HG03520 (cell line): Measurements from ENCODE around the gene DNMT1.
"Not testable (repeated sequence)": the region's sequence is repeated elsewhere in the genome, so short reads cannot be mapped to it uniquely, and the experiment has no call there.

Experiments
- ATAC-seq: cut with Tn5 transposase; IDR thresholded peaks from one replicate; pipeline ENCODE4 v1.9.1; 2021; ENCODE audit warnings: mild to moderate bottlenecking, moderate library complexity; ENCODE audit not compliant: unreplicated experiment

DNMT1 gene

DNA sequence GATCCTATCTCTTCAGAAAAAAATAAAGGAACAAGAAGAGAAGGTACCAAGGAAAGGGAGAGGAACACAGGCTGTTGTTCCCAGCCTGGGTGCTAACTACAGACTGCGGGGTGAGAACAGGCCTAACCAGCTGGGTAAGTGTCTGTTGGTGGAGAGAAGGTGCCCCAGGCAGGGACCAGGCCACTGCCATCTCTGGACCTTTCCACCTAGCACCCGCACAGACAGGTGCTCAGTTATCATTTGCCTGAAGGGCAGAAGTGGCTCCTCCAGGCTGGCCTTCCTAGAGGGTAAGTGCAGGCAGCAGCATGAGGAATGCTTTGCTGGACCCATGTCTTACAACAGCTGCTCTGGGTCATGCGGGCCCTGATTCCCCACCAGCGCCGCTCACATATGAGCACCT is 10.1 kb downstream of the DNMT1 start:
- ATAC-seq = no peak

DNA sequence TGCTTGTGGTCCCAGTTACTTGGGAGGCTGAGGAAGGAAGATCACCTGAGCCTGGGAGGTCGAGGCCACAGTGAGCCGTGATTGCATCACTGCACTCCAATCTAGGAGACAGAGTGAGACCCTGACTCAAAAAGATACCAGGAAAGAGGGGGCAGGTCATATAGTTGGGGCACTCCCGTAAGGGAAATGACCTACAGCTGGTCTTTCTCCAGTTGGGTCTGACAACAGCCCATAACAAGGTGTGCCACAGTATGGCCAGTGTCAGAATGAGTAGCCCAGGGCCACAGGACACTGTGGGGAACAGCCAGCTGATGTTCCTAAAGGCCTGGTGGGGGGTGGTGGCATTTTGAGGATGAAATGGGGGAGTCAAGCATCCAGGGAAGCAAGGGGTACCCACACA is 10.8 kb downstream of the DNMT1 start:
- no peak for ATAC-seq

DNA sequence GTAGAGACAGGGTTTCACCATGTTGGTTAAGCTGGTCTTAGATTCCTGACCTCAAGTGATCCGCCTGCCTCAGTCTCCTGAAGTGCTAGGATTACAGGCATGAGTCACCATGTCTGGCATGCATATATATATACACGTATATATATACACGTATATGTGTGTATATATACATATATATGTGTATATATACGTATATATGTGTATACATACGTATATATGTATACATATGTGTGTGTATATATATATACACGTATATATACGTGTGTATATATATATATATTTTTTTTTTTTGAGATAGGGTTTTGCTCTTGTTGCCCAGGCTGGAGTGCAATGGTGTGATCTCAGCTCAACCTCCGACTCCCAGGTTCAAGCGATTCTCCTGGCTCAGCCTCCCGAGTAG is 11.9 kb downstream of the DNMT1 start:
- no peak for ATAC-seq

DNA sequence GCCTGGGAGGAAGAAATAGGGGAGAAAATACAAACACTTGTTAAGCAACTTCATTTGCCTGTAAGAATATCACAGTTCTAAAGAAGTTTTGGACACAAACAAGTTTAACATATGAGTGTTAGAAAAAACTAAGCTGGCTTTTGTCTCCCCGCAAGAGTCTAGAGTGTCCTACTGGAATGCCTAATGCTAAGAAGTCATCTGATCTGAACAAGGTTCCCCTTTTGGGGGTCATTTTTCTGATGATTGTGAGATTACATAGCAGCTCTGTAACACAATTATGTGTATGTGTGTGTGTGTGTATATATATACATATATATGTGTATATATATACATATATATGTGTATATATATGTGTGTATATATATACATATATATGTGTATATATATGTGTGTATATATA is 12.7 kb downstream of the DNMT1 start:
- no peak for ATAC-seq

DNA sequence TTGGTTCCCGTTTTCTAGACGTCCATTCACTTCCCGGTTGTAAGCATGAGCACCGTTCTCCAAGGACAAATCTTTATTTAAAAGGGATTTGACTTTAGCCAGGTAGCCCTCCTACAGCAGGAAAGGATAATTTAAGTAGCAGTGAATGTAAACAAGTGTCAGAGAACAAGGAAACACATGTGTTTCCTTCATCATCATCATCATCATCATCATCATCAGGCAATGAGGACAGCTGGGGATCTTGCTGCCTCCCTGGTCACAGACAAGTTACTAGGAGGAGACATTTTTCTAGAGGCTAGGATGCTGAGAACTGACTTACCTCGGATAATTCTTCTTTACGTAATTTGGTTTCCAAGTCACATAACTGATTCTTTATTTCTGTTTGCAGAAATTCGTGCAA is 14.3 kb downstream of the DNMT1 start:
- no peak for ATAC-seq

DNA sequence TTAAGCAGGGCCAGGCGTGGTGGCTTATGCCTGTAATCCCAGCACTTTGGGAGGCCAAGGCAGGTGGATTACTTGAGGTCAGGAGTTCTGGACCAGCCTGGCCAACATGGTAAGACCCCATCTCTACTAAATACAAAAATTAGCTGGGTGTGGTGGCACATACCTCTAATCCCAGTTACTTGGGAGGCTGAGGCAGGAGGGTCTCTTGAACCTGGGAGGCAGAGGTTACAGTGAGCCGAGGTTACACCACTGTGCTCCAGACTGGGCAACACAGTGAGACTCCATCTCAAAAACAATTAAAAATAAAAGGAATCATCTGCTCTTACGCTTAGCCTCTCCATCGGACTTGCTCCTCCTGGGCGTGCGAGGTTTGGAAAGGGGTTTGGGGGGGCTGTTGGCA is 14.7 kb downstream of the DNMT1 start:
- not testable (repeated sequence) for ATAC-seq

DNA sequence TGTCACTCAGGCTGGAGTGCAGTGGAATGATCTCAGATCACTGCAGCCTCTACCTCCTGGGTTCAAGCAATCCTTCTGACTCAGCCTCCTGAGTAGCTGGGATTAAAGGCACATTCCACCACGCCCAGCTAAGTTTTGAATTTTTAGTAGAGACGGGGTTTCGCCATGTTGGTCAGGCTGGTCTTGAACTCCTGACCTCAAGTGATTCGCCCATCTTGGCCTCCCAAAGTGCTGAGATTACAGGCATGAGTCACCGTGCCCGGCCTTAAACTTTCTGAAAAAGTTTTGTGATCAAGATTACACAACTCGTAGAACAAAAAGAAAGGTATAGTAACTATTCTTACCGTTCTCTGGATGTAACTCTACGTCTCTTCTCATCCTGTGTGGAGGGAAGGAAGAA is 21.2 kb downstream of the DNMT1 start:
- ATAC-seq = no peak

DNA sequence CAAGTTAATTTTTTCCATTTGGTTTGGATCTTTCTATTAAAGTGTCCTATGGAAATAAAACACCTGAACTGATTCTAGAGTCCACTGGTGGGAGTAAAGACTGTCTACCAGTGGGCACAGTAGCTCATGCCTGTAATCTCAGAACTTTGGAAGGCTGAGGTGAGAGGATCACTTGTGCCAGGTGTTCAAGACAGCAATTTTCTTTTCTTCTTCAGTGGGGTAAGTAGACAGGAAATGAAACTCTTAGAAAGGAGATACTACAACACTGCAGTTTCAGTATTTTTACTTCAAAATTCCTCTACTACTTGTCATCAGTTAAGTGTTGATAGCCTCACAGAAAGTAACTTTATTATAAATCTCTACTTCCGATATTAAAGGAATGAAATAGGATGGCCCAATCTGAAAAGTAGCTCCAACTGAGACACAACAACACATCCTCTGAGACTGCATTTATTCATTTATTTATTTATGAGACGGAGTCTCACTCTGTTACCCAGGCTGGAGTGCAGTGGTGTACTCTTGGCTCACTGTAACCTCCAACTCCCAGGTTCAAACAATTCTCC is 26.3 kb downstream of the DNMT1 start:
- ATAC-seq = no peak

DNA sequence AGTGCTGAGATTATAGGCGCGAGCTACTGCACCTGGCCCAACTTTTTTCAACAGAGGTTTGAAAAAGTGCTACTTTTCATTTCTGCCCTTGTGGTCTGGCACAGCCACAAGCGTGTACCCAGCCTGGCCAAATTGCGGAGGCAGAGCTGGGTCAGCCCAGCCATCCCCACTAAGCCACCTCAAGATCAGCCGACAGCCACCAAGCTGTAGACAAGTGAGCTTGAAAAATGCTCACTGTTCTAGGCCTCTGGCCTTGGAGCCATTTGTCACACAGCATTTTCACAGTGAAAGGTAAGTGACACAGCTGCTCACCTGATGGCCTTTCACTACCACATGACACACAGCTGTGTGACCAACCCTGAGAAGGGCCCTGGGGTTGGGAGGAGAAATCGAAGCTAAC is 27.3 kb downstream of the DNMT1 start:
- no peak for ATAC-seq

DNA sequence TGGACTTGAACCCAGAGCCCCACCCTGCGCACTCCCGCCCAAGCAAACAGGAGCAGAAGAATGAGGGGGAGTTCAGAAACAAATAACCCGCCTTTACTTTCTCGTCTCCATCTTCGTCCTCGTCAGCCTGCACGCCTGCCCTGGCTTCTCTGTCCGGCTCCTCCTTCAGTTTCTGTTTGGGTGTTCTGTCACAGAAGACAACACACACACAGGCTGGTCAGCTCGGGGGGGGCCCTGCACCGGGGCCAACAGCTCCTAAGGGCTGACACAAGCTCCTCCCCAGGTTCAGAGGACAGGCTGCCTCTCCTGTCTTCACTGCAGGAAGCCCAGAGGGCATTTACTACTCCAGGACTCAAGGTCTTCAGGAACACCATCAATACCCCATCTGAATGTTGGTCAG is 28.3 kb downstream of the DNMT1 start:
- not testable (repeated sequence) for ATAC-seq

DNA sequence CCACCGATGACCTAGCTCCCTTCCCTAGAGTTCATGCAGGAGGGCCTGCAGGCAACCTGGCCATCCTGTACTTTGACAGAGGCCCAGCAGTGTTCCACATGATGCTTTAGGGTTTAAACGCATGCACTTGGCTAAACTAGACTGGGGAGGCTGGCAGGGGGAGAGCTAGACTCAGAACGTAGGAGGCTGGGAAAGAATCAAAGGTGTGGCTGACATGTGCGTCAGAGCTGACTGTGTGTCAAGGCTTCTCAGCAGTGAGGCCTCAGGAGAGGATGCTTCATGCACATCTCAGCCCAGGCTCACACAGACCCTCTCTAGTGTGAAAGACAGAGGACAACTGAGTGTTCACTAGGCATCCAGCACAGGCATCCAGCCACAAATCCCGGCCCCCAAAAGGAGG is 28.7 kb downstream of the DNMT1 start:
- no peak for ATAC-seq

DNA sequence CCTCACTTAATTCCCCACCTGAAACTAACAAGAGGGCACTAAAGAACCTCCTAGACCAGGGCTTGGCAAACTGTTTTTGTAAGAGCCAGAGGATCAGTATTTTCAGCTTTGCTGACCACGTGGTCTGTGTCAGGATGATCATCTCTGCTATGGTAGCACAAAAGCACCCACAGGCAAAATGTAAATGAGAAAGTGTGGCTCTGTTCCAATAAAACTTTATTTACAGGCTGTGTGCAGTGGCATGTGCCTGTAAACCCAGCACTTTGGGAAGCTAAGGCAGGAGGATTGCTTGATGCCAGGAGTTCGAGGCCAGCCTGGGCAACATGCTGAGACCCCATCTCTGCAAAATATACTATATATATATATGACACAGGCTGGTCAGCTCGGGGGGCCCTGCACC is 31.2 kb downstream of the DNMT1 start:
- no peak for ATAC-seq

DNA sequence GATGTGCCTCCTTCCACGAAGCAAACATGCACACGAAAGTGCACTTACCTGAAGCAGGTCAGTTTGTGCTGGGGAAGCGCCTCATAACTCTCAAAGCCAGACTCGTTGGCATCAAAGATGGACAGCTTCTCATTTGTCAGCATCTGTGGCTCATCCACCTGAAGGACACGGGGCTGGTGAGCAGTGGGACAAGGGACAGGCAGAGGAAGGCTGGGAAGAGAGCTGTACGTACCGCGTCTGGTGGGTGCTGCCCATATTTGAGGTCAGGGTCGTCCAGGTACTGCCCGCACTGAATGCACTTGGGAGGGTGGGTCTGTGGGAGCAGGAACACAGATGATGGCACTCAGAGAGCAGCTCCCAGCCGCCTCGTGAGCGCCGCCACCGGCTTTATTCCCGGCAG is 35.1 kb downstream of the DNMT1 start:
- ATAC-seq = no peak

DNA sequence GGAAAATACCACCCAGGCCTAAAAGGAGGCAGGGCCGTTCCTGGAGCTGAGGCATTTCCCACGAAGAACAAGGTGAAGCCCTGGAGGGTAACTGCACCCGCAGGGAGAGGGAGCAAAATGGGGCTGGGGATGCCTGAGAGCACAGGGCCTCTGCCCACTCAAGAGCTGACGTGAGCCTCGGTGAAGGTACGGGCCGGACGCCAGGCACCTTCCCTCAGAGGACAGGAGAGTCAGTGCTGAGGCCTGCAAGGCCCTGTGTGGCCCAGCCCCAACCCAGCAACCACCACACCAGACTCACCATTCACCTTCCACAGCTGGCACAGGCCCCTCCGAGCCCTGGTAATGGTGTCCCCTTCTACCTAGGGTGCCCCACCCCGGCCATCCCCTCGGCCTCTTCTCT is 36.3 kb downstream of the DNMT1 start:
- ATAC-seq = no peak

DNA sequence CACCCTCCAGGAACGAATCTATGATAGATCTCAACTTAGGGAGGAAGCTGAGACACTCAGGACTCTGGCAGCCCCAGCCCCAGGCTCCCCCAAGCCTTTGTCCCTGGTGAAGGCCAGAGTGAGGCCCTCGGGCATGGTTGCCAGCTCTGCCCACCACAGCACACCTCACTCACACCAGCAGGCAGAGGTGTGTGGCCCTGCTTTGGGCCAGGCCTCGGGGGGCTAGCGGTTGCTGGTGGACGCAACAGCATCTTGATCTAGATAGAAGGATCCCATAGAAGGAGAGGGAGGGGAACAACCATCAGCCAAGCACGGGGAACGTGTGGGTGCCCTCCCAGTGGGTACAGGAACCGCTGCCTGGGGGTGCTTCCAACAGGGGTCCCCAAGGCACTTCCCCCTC is 36.7 kb downstream of the DNMT1 start:
- ATAC-seq = no peak

DNA sequence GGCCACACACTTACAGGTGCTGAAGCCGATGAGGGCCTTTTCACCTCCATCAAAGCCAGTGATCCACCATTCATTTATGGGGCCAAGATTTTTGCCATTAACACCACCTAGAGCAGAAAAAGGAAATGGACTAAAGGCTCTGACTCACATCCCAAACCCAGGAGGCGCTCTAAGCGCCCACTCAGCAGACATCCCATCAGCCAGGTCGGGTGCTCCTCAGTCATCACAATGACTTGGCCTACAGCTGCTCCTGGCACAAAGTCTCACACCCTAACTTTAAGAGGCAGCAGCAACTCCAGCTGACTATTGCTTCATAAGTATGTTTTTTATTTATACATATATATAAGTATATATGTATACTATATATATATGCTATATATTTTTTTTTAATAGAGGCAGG is 38.9 kb downstream of the DNMT1 start:
- no peak for ATAC-seq

DNA sequence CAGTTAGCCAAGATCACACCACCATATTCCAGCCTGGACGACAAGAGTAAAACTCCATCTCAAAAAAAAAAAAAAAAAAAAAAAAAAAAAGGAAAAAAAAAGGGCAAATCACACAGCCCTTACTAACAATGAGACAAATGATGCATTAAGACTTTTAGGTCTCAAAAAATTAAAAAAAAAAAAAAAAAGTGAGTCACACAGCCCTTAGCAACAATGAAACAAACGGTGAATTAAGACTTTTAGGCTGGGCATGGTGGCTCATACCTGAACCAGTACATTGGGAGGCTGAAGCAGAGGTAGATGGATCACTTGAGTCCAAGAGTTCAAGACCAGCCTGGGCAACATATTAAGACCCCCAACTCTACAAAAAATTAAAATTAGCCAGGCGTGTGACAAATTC is 42.7 kb downstream of the DNMT1 start:
- ATAC-seq = no peak

DNA sequence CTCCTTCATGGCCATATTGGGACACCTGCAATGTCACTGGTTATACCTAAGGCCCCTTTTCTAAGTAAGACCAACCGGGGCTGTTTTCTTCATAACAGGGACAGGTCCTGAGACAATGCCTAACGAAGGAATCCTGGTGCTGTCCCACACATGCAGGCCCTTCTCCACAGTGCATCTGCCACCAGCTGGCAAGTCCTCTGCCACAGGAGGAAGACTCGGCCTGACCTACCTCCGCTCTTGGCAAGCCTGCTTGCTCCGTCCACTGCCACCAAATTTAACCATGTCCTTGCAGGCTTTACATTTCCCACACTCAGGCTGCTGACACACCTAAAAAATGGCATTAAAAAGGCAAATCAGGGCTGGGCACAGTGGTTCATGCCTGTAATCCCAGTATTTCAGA is 43.2 kb downstream of the DNMT1 start:
- no peak for ATAC-seq

DNA sequence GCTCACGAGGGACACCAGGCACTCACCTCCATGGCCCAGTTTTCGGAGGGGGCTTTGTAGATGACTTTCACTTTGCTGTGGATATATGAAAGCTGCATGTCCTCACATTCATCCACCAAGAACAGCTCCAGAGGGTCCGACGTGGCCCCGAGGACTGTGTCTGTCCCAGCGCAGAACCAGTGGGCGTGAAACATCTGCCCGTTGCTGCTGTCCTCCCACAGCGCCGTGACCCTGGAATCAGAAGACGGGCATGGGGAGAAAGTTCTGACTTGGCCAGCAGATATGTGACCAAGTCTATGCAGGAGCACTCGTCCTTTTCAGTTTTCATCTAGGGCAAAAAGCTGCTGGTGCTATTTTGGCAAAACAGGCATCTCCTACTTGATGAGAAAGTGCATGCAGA is 45.3 kb downstream of the DNMT1 start:
- ATAC-seq = no peak

DNA sequence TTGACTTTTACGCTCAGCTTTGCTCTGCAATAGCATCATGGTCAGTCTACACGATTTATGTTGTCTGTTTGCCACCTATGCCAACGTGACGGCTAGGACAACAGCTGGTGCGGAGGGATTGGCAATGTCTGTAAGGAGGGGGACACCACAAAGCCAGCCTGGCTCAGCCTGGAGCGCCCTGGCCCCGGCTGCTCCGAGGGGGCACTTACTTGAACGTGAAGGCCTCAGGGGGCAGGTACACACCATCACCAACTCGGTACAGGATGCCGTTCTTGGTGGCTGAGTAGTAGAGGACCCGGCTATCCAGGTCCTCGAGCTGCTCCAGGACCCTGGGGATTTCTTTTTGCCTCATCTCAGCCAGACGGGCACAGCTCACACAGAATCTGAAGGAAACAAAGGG is 48.6 kb downstream of the DNMT1 start:
- no peak for ATAC-seq

DNA sequence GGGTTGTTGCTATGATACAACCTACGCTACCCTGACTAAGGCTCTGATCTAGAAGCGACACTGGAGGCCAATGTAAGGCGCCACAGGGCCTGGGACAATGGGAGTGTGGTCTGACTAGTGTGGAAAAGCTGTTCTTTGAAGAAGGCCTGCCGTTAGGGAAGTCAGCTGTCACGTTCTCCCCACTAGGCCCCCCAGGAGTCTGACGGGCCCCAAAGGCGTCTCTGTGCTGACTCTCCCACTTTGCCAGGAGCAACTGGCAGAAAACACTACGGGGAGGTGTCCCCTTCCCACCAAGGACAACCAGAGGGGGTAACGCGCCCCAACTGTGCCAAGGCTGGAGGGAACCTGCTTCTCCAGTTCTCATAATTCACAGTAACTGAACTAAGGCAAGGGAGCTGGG is 49.7 kb downstream of the DNMT1 start:
- ATAC-seq = no peak

DNA sequence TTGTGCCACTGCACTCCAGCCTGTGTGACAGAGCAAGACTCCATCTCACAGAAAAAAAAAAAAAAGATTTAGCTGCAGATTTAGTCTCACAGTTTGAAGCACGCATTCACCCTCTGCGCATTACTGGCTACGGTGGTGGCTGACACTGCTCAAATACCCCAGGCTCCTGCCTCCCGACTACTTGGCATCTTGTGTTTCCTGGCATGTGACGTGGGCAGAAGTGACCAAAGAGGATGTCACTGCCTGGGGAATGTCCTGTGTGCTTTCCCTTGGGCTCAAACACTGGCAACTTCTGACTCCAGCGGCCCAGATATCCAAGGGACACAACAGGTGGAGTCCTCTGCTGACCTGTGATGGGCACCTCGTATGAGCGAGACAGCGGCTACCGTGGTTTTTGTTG is 50.4 kb downstream of the DNMT1 start:
- no peak for ATAC-seq

DNA sequence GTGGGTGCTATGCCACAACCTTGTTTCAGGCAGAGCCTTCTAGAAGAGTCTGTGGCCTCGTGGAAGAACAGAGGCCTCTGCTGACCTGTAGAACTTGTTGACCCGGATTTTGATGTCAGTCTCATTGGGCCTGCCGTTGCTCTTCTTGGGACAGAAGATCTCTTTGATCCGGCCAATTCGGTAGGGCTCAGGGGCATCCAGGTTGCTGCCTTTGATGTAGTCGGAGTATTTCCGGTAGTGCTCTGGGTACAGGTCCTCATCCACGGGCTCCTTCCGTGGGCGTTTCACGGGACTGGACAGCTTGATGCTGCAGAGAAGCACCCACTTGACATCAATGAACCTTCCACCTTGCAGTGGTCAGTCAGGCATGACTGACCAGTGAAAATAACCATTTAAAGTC is 51.1 kb downstream of the DNMT1 start:
- ATAC-seq = no peak
